ENCODE data around the gene CNTNAP5. TPM values are rescaled to one million over a fixed set of nuclear protein-coding genes. Genes with fewer than 3 reads are reported as not detected.

CNTNAP5 gene
- total and polyA plus RNA-seq, 2 of the 8 experiments (the other 6 are each of a cell fraction or from before 2014, with no cell fraction given) = 0.11 to 0.76 TPM

DNA sequence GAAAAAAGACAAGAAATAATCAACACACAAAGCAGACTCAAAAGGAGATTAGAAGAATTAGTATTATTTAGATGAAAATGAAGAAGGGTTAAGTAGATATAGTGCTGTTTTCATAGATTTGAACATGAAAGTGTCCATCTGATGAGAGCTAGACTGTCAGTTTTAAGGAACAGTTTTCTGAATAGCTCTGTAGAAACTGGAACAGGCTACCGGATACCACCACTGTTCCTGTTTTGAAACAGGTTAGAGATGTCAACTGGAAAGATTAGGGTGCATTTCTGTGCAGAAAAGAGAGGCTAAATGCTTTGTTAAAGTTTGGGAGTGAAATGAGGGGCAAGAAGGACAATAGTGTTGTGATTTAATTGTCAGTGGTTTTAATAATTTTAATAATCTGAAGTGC is 908.8 kb downstream of the CNTNAP5 start:
- no peak overlapping the region for H2BK12ac ChIP-seq (ENCODE audit: low read depth, low read length)
- TF ChIP-seq EZH2 (IDR thresholded peaks at IDR 0.05; ENCODE audit: low read depth, low read length, severe bottlenecking) (no peak), KDM1A (IDR thresholded peaks at IDR 0.05; ENCODE audit: borderline replicate concordance, low read length) (no peak)
- no peak overlapping the region for H2BK5ac ChIP-seq (ENCODE audit: low read depth, low read length)
- DNase-seq (ENCODE audit: low read depth in 1 of 2, low spot score in 2 of 2) (no peak), FAIRE-seq (no peak)
- no peak overlapping the region for H2BK120ac ChIP-seq (replicated peaks; ENCODE audit: low read depth, low read length)
- POLR2A ChIA-PET (ENCODE audit: partially characterized antibody) = no interaction called here
- WGBS, 2 experiments (ENCODE audit: extremely low coverage in 1 of 2, insufficient coverage in 1 of 2, insufficient read length in 1 of 2, insufficient replicate concordance in 2 of 2, low coverage in 1 of 2, low lambda C conversion rate in 2 of 2, missing lambda C conversion rate in 1 of 2) = 79% methylated on average over 1 of the region's 1 CpG; no CpG with 5 or more reads in 1 of the 2 experiments
- H3K27ac ChIP-seq (ENCODE audit: low read depth, low read length) = no peak overlapping the region
- no peak overlapping the region for H2AFZ ChIP-seq (ENCODE audit: low read length)
- CTCF ChIA-PET (ENCODE audit: partially characterized antibody) = no interaction called here
- H3K14ac ChIP-seq (ENCODE audit: insufficient read length) = no peak overlapping the region
- no peaks in the 10 kb centered on the region for H3K36me3 ChIP-seq (ENCODE audit: control insufficient read depth in 2 of 4, insufficient read depth in 4 of 4, low read length in 3 of 4)
- H3K4me2 ChIP-seq (ENCODE audit: insufficient read depth in 1 of 2, low read depth in 2 of 2, low read length in 2 of 2) = no peak overlapping the region
- no peak overlapping the region for H3K4me3 ChIP-seq (ENCODE audit: extremely low read depth in 1 of 4, insufficient read depth in 2 of 4, low read depth in 3 of 4, low read length in 4 of 4)
- H4K91ac ChIP-seq (replicated peaks; ENCODE audit: insufficient read length, low read length) = no peak overlapping the region
- H2BK15ac ChIP-seq (ENCODE audit: low read length) = no peak overlapping the region
- no peaks in the 10 kb centered on the region for H3K23me2 ChIP-seq (ENCODE audit: low read depth, low read length)
- no peaks in the 10 kb centered on the region for H3K79me1 ChIP-seq (ENCODE audit: low read depth, low read length)
- no peak overlapping the region for H4K5ac ChIP-seq (ENCODE audit: insufficient read length, low read depth, low read length)
- no peaks in the 10 kb centered on the region for H4K20me1 ChIP-seq (replicated peaks in 1 of 2; ENCODE audit: control insufficient read depth in 1 of 2, insufficient read depth in 2 of 2, low read length in 2 of 2)
- no peak overlapping the region for H4K8ac ChIP-seq (ENCODE audit: extremely low read depth, insufficient read depth, low read length)
- no peaks in the 10 kb centered on the region for H3K79me2 ChIP-seq (ENCODE audit: control insufficient read depth in 1 of 2, insufficient read depth in 2 of 2, low read length in 2 of 2)
- H3K9me3 ChIP-seq (ENCODE audit: insufficient read depth in 2 of 2, low read depth in 1 of 2, low read length in 1 of 2) = no peaks in the 10 kb centered on the region
- H3K4me1 ChIP-seq (replicated peaks in 1 of 4; ENCODE audit: control insufficient read depth in 3 of 4, insufficient read depth in 4 of 4, low read length in 3 of 4) = no peaks in the 10 kb centered on the region
- no peak overlapping the region for H2AK5ac ChIP-seq (ENCODE audit: low read depth, low read length)
- no peak overlapping the region for H3K56ac ChIP-seq (replicated peaks; ENCODE audit: insufficient read length, low read depth, low read length)
- no peaks in the 10 kb centered on the region for H3K27me3 ChIP-seq (replicated peaks in 1 of 4; ENCODE audit: control insufficient read depth in 3 of 4, extremely low read depth in 1 of 4, insufficient read depth in 3 of 4, low read length in 3 of 4)
- no peak overlapping the region for H3K9ac ChIP-seq (replicated peaks in 1 of 4; ENCODE audit: extremely low read depth in 1 of 4, low read depth in 3 of 4, low read length in 3 of 4)
- H2BK20ac ChIP-seq (ENCODE audit: low read length) = no peak overlapping the region
- no peak overlapping the region for H3K18ac ChIP-seq (ENCODE audit: extremely low read depth, low read length)
- no peak overlapping the region for H3K4ac ChIP-seq (replicated peaks; ENCODE audit: insufficient read length, low read depth, low read length)
- no peak overlapping the region for H3K23ac ChIP-seq (ENCODE audit: insufficient read length)

All from H1 (cell line).